ENCODE data around the gene LPAR1.

DNA sequence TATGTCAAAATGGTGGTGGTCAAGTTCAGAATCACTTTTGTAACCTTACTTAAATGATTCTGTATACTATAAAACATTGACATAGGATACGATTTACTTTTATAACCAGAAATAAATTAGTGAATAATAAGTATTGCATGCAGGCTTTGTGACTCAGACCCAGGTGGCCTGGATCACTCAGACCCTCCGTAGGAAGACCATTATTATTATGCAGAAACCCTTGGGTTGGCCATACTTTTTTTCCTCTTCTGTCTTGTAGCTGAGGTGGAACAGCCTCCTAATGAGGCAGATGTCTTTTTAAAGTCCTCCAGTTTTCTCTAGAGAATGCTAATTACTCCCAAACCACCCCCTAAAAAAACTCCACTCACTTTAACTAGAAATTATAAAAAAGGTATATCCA, 121.9 kb downstream of the LPAR1 start:
- TF ChIP-seq, protein P1, sequence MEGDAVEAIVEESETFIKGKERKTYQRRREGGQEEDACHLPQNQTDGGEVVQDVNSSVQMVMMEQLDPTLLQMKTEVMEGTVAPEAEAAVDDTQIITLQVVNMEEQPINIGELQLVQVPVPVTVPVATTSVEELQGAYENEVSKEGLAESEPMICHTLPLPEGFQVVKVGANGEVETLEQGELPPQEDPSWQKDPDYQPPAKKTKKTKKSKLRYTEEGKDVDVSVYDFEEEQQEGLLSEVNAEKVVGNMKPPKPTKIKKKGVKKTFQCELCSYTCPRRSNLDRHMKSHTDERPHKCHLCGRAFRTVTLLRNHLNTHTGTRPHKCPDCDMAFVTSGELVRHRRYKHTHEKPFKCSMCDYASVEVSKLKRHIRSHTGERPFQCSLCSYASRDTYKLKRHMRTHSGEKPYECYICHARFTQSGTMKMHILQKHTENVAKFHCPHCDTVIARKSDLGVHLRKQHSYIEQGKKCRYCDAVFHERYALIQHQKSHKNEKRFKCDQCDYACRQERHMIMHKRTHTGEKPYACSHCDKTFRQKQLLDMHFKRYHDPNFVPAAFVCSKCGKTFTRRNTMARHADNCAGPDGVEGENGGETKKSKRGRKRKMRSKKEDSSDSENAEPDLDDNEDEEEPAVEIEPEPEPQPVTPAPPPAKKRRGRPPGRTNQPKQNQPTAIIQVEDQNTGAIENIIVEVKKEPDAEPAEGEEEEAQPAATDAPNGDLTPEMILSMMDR (IDR thresholded peaks at IDR 0.05; ENCODE audit: low read depth, low read length): no peak
- TF ChIP-seq EZH2phosphoT487 (IDR thresholded peaks at IDR 0.05; ENCODE audit: low read depth): no peak
